Esophagus squamous epithelium (tissue), 4 donors: ENCODE data around the gene ZSCAN5A.

ENCODE experiments used
- CTCF ChIP-seq, 6 experiments: fragments of 450-650 bp in 4 of 6; fragments of 200-600 bp in 2 of 6; sonication (generic) in 2 of 6; IDR thresholded peaks; one replicate each; pipeline ENCODE4 v1.5.1; 2016 to 2019; ENCODE audit warnings: antibody characterized with exemption in 6 of 6, mild to moderate bottlenecking in 4 of 6, moderate library complexity in 4 of 6
- POLR2A ChIP-seq, 4 donors: fragments of 450-650 bp; IDR thresholded peaks; one replicate each; pipeline ENCODE4 v1.6.1; 2017; ENCODE audit warnings: antibody characterized with exemption in 4 of 4, mild to moderate bottlenecking in 4 of 4, moderate library complexity in 3 of 4

GRCh38 chr19:56351208-56351607, 36.6 kb upstream of the ZSCAN5A start:
- TF ChIP-seq POLR2A (IDR thresholded peaks at IDR 0.05): no peak
- no peak for TF ChIP-seq CTCF (IDR thresholded peaks at IDR 0.05)
